ENCODE data around the gene VMP1.

Gene VMP1

DNA sequence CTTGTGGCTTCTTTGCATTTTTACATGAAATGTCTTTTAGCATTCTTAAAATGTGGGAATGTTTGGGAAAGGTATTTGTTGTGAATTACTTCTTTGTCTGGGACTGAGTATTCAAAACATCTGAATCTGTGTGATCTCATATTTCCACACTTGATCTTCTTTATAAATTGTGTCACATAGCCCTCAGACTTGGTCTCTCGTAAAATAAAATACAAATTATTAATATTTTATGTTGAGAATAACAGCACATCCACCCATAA lies 103.4 kb downstream of the VMP1 start:
- TF ChIP-seq, protein P1, sequence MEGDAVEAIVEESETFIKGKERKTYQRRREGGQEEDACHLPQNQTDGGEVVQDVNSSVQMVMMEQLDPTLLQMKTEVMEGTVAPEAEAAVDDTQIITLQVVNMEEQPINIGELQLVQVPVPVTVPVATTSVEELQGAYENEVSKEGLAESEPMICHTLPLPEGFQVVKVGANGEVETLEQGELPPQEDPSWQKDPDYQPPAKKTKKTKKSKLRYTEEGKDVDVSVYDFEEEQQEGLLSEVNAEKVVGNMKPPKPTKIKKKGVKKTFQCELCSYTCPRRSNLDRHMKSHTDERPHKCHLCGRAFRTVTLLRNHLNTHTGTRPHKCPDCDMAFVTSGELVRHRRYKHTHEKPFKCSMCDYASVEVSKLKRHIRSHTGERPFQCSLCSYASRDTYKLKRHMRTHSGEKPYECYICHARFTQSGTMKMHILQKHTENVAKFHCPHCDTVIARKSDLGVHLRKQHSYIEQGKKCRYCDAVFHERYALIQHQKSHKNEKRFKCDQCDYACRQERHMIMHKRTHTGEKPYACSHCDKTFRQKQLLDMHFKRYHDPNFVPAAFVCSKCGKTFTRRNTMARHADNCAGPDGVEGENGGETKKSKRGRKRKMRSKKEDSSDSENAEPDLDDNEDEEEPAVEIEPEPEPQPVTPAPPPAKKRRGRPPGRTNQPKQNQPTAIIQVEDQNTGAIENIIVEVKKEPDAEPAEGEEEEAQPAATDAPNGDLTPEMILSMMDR (IDR thresholded peaks at IDR 0.05; ENCODE audit: insufficient read depth, low read length, poor library complexity, severe bottlenecking): no peak
- no peak overlapping the region for H3K4me3 ChIP-seq (replicated peaks; ENCODE audit: low read depth, low read length)
- no peaks in the 10 kb centered on the region for H3K27me3 ChIP-seq (replicated peaks; ENCODE audit: control insufficient read depth, insufficient read depth, low read length)
- H3K36me3 ChIP-seq (ENCODE audit: control insufficient read depth, insufficient read depth, low read length): no peaks in the 10 kb centered on the region; the same call in 1 of the 2 replicates
- no peak for DNase-seq (ENCODE audit: extremely low read depth, insufficient read length)

- no peaks in the 10 kb centered on the region; the same call in 1 of the 2 replicates for H3K36me3 ChIP-seq (ENCODE audit: control insufficient read depth, insufficient read depth, low read length)
- no peaks in the 10 kb centered on the region for H3K27me3 ChIP-seq (replicated peaks; ENCODE audit: control insufficient read depth, insufficient read depth, low read length)
- no peak overlapping the region for H3K4me3 ChIP-seq (replicated peaks; ENCODE audit: low read depth, low read length)
- TF ChIP-seq, protein P1 (IDR thresholded peaks at IDR 0.05; ENCODE audit: insufficient read depth, low read length, poor library complexity, severe bottlenecking): no peak
- DNase-seq (ENCODE audit: extremely low read depth, insufficient read length): no peak
Measured at GRCh38 chr17:59811209-59811608, 103.8 kb downstream of the VMP1 start.

DNA sequence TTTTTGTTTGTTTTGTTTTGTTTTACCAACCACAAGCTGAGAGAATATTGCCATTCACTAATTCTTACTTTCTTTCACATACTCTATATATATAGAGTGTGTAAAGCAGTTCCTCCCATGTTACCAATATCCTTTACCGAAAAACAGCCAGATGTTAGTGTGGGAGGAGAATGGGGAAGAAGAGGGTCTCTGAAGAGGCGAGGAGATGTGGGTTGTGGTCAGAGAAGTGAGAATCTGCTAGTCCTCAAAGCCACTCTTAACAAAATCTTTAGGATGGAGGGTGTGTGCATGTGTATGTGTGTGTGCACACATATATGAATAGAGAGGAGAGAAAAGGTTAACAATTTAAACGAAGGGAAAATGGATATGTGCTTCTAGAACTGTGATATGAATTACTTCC lies 104.7 kb downstream of the VMP1 start:
- no peak overlapping the region for H3K4me3 ChIP-seq (replicated peaks; ENCODE audit: low read depth, low read length)
- no peaks in the 10 kb centered on the region for H3K27me3 ChIP-seq (replicated peaks; ENCODE audit: control insufficient read depth, insufficient read depth, low read length)
- DNase-seq (ENCODE audit: extremely low read depth, insufficient read length): no peak
- H3K36me3 ChIP-seq (ENCODE audit: control insufficient read depth, insufficient read depth, low read length): no peaks in the 10 kb centered on the region; the same call in 1 of the 2 replicates
- TF ChIP-seq, protein P1 (IDR thresholded peaks at IDR 0.05; ENCODE audit: insufficient read depth, low read length, poor library complexity, severe bottlenecking): no peak

DNA sequence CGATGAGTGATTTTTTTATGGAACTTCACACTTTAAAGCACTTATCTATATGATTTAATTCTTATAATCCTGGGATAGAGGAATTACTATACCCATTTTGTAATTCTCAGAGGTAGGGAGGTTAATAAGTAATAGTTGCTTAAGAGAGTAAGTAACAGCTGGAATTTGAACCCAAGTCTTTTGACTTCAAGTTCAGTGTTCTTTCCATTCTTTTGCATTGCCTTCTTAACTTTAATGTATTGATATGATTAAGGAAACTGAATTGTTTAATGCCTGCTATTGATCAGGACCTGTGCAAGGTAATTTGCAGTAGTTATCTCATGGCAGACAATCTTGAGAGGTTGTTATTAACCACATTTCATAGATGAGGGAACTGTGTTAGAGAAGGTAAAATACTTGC lies 106.8 kb downstream of the VMP1 start:
- Histone ChIP-seq H3K4me3 (replicated peaks; ENCODE audit: low read depth, low read length) (no peak overlapping the region), H3K27me3 (replicated peaks; ENCODE audit: control insufficient read depth, insufficient read depth, low read length) (no peaks in the 10 kb centered on the region), H3K36me3 (ENCODE audit: control insufficient read depth, insufficient read depth, low read length) (no peaks in the 10 kb centered on the region; the same call in 1 of the 2 replicates)
- no peak for DNase-seq (ENCODE audit: extremely low read depth, insufficient read length)
- TF ChIP-seq, protein P1 (IDR thresholded peaks at IDR 0.05; ENCODE audit: insufficient read depth, low read length, poor library complexity, severe bottlenecking): no peak

GRCh38 chr17:59814685-59815084 lies 107.2 kb downstream of the VMP1 start:
- no peak overlapping the region for H3K4me3 ChIP-seq (replicated peaks; ENCODE audit: low read depth, low read length)
- TF ChIP-seq, protein P1 (IDR thresholded peaks at IDR 0.05; ENCODE audit: insufficient read depth, low read length, poor library complexity, severe bottlenecking): no peak
- no peak for DNase-seq (ENCODE audit: extremely low read depth, insufficient read length)
- no peaks in the 10 kb centered on the region for H3K27me3 ChIP-seq (replicated peaks; ENCODE audit: control insufficient read depth, insufficient read depth, low read length)
- H3K36me3 ChIP-seq (ENCODE audit: control insufficient read depth, insufficient read depth, low read length): no peaks in the 10 kb centered on the region; the same call in 1 of the 2 replicates

GRCh38 chr17:59815965-59816364 lies 108.5 kb downstream of the VMP1 start:
- Histone ChIP-seq H3K4me3 (replicated peaks; ENCODE audit: low read depth, low read length) (no peak overlapping the region), H3K36me3 (ENCODE audit: control insufficient read depth, insufficient read depth, low read length) (no peaks in the 10 kb centered on the region; the same call in 1 of the 2 replicates), H3K27me3 (replicated peaks; ENCODE audit: control insufficient read depth, insufficient read depth, low read length) (no peaks in the 10 kb centered on the region)
- no peak for DNase-seq (ENCODE audit: extremely low read depth, insufficient read length)
- TF ChIP-seq, protein P1 (IDR thresholded peaks at IDR 0.05; ENCODE audit: insufficient read depth, low read length, poor library complexity, severe bottlenecking): no peak
